SU-DHL-6 (cell line): Measurements from ENCODE around the gene ATG4A.

Experiments
- CTCF ChIP-seq: fragments of 200-600 bp; sonication (generic); IDR thresholded peaks from one replicate; pipeline ENCODE4 v1.5.1; 2017; ENCODE audit warnings: antibody characterized with exemption, mild to moderate bottlenecking, low read length, moderate library complexity; ENCODE audit not compliant: insufficient read depth, poor library complexity, severe bottlenecking
- EZH2phosphoT487 ChIP-seq: fragments of 200-600 bp; sonication (generic), shearing (Covaris generic); conservative IDR thresholded peaks from 2 replicates; pipeline ENCODE4 v1.6.1; 2018; ENCODE audit warnings: mild to moderate bottlenecking, antibody characterized with exemption, low read length, moderate library complexity, mixed read lengths

- TF ChIP-seq CTCF (no peak), EZH2phosphoT487 (no peak)
Observed at GRCh38 chrX:108165383-108166111, 74.0 kb downstream of the ATG4A start.
